ENCODE results near the gene NKX2-3.

The NKX2-3 gene

GRCh38 chr10:99532687-99533495, at the start of gene NKX2-3:
Gene NKX2-3 (plus strand): TSS chr10:99532942. CDS start chr10:99533132, 190 bp downstream.
- no peak for DNase-seq

- peak; percentile 24 for DNase-seq
Measured at GRCh38 chr10:99484626-99485581, 47.8 kb upstream of the NKX2-3 start.

GRCh38 chr10:99487125-99487807, 45.5 kb upstream of the NKX2-3 start:
- no peak for DNase-seq

- DNase-seq: no peak
Measured at GRCh38 chr10:99489271-99489670, 43.5 kb upstream of the NKX2-3 start.

GRCh38 chr10:99497343-99498025, 35.3 kb upstream of the NKX2-3 start:
- DNase-seq: no peak

GRCh38 chr10:99506416-99506815, 26.3 kb upstream of the NKX2-3 start:
- DNase-seq: no peak

- DNase-seq: no peak
Measured at GRCh38 chr10:99507265-99507664, 25.5 kb upstream of the NKX2-3 start.

- DNase-seq: no peak
Measured at GRCh38 chr10:99513061-99513460, 19.7 kb upstream of the NKX2-3 start.

GRCh38 chr10:99519690-99520039, 13.1 kb upstream of the NKX2-3 start:
- no peak for DNase-seq

- DNase-seq: no peak
Measured at GRCh38 chr10:99520040-99520846, 12.5 kb upstream of the NKX2-3 start.

- DNase-seq: no peak
Measured at GRCh38 chr10:99520847-99521764, 11.6 kb upstream of the NKX2-3 start.

GRCh38 chr10:99521765-99522469, 10.8 kb upstream of the NKX2-3 start:
- no peak for DNase-seq

GRCh38 chr10:99522470-99523250, 10.1 kb upstream of the NKX2-3 start:
- no peak for DNase-seq

GRCh38 chr10:99523251-99523773, 9.4 kb upstream of the NKX2-3 start:
- DNase-seq: no peak

- DNase-seq: peak; percentile 2
Measured at GRCh38 chr10:99524050-99524666, 8.6 kb upstream of the NKX2-3 start.

GRCh38 chr10:99524736-99525380, 7.9 kb upstream of the NKX2-3 start:
- DNase-seq: no peak

GRCh38 chr10:99525897-99526296, 6.8 kb upstream of the NKX2-3 start:
- DNase-seq: no peak
